ENCODE results near the gene RRM2.

RRM2 gene

GRCh38 chr2:10083692-10084211 lies 38.8 kb upstream of the RRM2 start:
- Histone ChIP-seq H3K9me3 (replicated peaks; ENCODE audit: insufficient read depth, low read length) (no peaks in the 10 kb centered on the region), H4K20me1 (ENCODE audit: insufficient read depth, low read length) (no peaks in the 10 kb centered on the region), H3K27me3 (replicated peaks; ENCODE audit: insufficient read depth, low read length) (peaks cover 17% of the 10 kb centered on the region), H3K4me3 (ENCODE audit: low read length) (no peak overlapping the region), H3K9ac (ENCODE audit: low read length) (no peak overlapping the region), H3K27ac (ENCODE audit: low read length) (no peak overlapping the region), H3K36me3 (replicated peaks; ENCODE audit: insufficient read depth, low read length) (no peaks in the 10 kb centered on the region), H3F3A (ENCODE audit: insufficient read depth, low read length) (no peaks in the 10 kb centered on the region), H3K4me2 (ENCODE audit: low read depth, low read length) (no peak overlapping the region), H3K9me2 (replicated peaks; ENCODE audit: insufficient read depth, low read length) (no peaks in the 10 kb centered on the region), H3K4me1 (ENCODE audit: low read length) (no peaks in the 10 kb centered on the region), H3K79me2 (ENCODE audit: low read length) (no peaks in the 10 kb centered on the region), H2AFZ (ENCODE audit: low read length) (no peak overlapping the region)
- DNase-seq, result no peak
- TF ChIP-seq, protein P1, sequence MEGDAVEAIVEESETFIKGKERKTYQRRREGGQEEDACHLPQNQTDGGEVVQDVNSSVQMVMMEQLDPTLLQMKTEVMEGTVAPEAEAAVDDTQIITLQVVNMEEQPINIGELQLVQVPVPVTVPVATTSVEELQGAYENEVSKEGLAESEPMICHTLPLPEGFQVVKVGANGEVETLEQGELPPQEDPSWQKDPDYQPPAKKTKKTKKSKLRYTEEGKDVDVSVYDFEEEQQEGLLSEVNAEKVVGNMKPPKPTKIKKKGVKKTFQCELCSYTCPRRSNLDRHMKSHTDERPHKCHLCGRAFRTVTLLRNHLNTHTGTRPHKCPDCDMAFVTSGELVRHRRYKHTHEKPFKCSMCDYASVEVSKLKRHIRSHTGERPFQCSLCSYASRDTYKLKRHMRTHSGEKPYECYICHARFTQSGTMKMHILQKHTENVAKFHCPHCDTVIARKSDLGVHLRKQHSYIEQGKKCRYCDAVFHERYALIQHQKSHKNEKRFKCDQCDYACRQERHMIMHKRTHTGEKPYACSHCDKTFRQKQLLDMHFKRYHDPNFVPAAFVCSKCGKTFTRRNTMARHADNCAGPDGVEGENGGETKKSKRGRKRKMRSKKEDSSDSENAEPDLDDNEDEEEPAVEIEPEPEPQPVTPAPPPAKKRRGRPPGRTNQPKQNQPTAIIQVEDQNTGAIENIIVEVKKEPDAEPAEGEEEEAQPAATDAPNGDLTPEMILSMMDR (IDR thresholded peaks at IDR 0.05; ENCODE audit: low read length), result no peak

GRCh38 chr2:10084223-10084865 lies 38.2 kb upstream of the RRM2 start:
- Histone ChIP-seq H3K9me3 (replicated peaks; ENCODE audit: insufficient read depth, low read length) (no peaks in the 10 kb centered on the region), H3K4me3 (ENCODE audit: low read length) (no peak overlapping the region), H2AFZ (ENCODE audit: low read length) (no peak overlapping the region), H3K27me3 (replicated peaks; ENCODE audit: insufficient read depth, low read length) (peaks cover 11% of the 10 kb centered on the region), H3K9me2 (replicated peaks; ENCODE audit: insufficient read depth, low read length) (no peaks in the 10 kb centered on the region), H4K20me1 (ENCODE audit: insufficient read depth, low read length) (no peaks in the 10 kb centered on the region), H3K36me3 (replicated peaks; ENCODE audit: insufficient read depth, low read length) (no peaks in the 10 kb centered on the region), H3K4me2 (ENCODE audit: low read depth, low read length) (no peak overlapping the region), H3F3A (ENCODE audit: insufficient read depth, low read length) (no peaks in the 10 kb centered on the region), H3K9ac (ENCODE audit: low read length) (no peak overlapping the region), H3K79me2 (ENCODE audit: low read length) (no peaks in the 10 kb centered on the region), H3K4me1 (ENCODE audit: low read length) (no peaks in the 10 kb centered on the region), H3K27ac (ENCODE audit: low read length) (no peak overlapping the region)
- TF ChIP-seq, protein P1 (IDR thresholded peaks at IDR 0.05; ENCODE audit: low read length), result no peak
- TF ChIP-seq EZH2phosphoT487 (IDR thresholded peaks at IDR 0.05; ENCODE audit: low read length) (no peak), EZH2 (optimal IDR thresholded peaks at IDR 0.05; ENCODE audit: low read depth, low read length) (no peak)
- no peak for DNase-seq

DNA sequence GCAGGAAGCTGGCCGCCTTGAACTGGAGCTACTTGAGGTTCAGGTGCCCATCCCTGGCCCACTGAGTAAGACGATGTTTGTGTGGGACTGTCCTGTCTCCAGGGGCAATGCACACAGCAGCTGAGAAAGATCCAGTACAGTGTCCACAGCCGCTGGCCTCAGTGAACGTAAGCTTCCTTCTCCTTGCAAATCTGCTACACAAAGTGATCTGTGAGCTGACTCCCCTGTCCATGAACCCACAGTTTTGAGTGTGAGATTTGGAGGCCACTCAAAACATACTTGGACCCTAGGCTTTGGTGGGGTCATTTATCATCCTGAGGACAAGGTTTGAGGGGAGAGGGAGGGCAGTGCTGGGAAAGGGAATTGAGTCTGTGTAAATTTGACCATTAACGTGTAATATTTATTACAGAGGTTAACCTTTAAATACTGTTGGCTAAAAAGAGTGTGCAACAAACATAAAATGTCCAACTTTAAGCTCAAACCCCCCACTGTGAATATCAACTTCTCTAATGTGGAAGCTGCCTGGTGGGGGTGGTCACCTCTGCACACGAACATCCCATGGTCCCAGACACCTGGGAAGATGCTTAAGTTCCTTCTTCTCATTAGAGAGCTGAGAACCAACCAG lies 37.4 kb upstream of the RRM2 start:
- Histone ChIP-seq H3K4me3 (ENCODE audit: low read length) (no peak overlapping the region), H3K9me3 (replicated peaks; ENCODE audit: insufficient read depth, low read length) (no peaks in the 10 kb centered on the region), H3K27ac (ENCODE audit: low read length) (no peak overlapping the region), H3F3A (ENCODE audit: insufficient read depth, low read length) (no peaks in the 10 kb centered on the region), H3K27me3 (replicated peaks; ENCODE audit: insufficient read depth, low read length) (peaks cover 10% of the 10 kb centered on the region), H4K20me1 (ENCODE audit: insufficient read depth, low read length) (no peaks in the 10 kb centered on the region), H3K4me2 (ENCODE audit: low read depth, low read length) (no peak overlapping the region), H3K36me3 (replicated peaks; ENCODE audit: insufficient read depth, low read length) (no peaks in the 10 kb centered on the region), H3K9ac (ENCODE audit: low read length) (no peak overlapping the region), H3K79me2 (ENCODE audit: low read length) (no peaks in the 10 kb centered on the region), H2AFZ (ENCODE audit: low read length) (no peak overlapping the region), H3K4me1 (ENCODE audit: low read length) (no peaks in the 10 kb centered on the region), H3K9me2 (replicated peaks; ENCODE audit: insufficient read depth, low read length) (no peaks in the 10 kb centered on the region)
- TF ChIP-seq EZH2phosphoT487 (IDR thresholded peaks at IDR 0.05; ENCODE audit: low read length), result no peak
- TF ChIP-seq, protein P1 (IDR thresholded peaks at IDR 0.05; ENCODE audit: low read length), result no peak
- TF ChIP-seq EZH2 (optimal IDR thresholded peaks at IDR 0.05; ENCODE audit: low read depth, low read length), result no peak
- DNase-seq, result no peak

Measured in MM.1S (cell line).